Hypothalamus (tissue), 51 donors: ENCODE measurements around the gene TMPRSS4.

Experiments
- DNase-seq, 51 donors: peaks; one replicate each; lab custom pipeline; 2025; lab: John Stamatoyannopoulos, UW

Gene TMPRSS4

DNA sequence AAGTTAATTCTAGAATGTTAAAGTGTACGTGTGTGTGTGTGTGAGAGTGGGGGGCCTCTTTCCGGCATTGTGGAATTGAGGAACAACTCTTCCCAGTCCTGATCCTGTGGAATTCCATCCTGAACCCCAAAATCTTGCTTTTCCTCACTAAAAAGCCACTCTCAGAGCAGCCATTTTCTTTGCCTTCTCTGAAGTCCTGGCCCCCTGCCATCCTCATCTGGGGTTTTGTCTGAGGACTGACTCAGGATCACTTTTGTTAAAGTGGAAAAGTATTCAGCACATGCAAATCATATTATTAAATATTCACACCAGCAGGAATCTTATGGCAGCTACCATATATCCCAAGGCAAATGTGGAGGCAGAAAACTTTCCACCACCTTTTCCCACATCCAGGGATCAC is 72.0 kb downstream of the TMPRSS4 start:
- DNase-seq: peak in 8 of 51 donors; percentile 8 to 37 (median 21)

DNA sequence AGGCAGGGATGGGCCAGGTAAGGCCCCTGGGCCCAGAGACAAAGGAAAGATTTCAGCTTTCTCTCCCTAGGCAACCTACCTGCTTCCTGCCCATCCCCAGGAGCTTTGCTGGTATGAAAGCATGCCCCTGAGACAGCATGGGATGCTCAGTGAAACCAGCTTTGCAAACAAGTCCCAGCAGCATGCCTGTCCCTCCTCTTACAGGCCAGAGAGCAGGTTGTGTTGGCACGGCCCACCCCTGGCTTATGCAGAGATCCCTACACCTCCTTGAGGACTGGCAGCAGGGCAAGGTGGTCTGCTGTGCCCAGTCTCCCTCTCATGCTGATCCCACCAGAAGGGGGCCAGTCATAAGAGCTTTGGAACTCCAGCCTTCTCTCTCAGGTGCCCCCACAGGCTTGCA is 72.6 kb downstream of the TMPRSS4 start:
- DNase-seq: no peak

DNA sequence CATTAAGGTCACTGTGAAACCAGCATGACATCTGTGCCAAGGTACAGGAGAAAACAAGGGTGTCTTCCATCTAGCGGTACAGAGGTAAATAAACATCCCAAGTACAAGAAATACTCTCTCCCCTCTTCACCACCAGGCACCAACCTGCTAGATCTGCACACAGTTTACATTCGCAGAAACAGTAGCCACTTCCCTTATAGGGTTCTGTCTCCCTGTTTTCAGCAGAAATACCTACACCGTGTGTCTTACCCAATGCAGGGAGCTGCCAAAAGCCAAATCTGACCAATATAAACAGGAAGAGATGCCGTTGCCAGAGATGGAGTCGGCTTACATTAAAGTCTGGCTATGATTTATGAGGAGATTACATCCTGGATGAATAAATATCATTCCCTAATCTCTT is 74.6 kb downstream of the TMPRSS4 start:
- no peak for DNase-seq

DNA sequence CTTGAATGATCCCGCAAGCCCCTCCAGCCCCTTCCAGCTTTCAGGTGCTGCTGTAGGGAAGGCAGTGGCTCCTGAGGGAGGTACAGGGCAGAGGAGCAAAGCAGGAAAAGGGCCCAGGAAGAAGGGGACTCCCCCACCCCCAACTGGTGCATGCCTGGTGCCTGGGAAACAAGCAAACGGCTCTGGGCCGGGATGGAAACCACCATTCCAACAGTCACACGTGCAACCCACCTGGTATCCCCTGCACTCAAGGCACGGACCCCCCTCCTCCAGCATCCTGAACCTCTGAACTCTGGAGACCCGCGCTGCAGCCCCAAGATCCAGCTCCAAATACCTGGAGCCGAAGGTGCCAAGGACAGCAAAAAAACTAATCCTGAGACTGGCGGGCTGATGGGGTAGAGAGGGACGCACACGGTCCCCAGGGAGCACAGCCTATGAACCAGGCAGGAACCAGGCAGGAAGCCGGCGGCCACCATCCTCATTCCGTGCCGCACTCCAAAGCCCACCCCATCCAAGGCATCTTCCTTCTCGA is 75.2 kb downstream of the TMPRSS4 start:
- DNase-seq: no peak

DNA sequence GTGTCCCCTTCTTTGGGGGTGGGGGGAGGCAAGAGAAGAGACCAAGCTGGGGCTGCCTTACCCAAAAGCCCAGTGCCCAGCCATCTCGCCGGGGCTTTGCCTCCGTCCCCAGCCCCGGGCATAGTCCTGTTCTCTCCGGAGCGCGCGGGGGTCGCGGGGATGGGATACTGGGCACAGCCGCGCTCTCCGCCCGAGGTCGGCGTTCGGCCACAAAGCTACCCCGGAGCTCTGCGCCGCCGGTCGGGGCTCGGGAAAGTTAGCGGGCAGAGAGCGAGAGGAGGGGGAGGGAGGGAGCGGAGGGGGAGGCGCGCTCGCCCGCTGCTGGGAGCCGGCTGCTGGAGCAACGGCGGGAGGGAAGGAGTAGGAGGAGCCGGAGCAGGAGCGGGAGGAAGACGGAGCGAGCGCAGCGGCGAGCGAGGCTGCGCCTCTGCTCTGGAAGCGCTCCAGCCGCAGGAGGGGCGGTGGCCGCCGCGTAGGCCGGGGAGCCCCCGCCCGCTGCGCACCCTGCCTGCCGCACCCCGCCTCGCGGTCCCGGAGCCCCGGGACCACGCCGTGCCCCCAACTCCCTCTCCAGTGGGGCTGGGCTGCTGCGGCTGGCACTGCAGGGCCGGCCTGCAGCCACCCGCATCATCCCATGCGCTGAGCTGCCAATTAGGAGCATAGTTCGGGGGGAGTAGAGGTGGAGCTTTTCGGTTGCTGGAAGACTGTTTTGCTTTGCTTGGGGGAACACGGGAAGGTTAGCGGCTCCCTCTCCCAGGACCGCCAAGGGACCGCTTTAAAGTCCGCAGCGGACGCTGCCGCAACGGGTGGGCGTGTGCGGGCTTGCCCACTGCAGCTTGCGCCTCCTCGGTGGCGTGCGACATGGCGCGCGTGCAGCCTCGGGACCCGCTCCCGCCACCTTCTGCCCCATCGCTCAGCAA is 75.9 kb downstream of the TMPRSS4 start, which contains the start of gene SCN4B:
SCN4B (minus strand) TSS at position 272 of the 920 bp plus-strand sequence; CDS start at position 122, 150 bp downstream.
- DNase-seq: peak in 36 of 51 donors; percentile 4 to 73 (median 56)

DNA sequence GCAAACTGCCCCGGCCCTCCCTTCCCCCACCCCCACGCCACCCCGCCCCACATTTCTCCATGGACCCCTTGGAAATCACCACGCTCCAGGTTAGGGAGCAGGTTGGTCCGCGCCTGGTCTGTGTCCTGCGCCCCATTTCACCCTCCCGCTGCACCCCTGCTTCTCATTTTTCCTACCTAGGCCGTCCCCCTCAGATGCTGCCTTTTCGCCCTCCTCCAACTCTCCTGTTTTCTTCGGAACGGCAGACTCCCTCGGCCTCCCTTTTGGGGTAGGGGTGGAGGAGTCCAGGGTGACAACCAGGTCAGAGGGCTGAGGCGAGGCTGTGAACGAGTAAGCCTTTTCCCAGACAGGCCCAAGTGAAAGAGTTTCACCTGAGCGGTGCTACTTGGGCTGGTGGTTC is 76.6 kb downstream of the TMPRSS4 start:
- DNase-seq: no peak

DNA sequence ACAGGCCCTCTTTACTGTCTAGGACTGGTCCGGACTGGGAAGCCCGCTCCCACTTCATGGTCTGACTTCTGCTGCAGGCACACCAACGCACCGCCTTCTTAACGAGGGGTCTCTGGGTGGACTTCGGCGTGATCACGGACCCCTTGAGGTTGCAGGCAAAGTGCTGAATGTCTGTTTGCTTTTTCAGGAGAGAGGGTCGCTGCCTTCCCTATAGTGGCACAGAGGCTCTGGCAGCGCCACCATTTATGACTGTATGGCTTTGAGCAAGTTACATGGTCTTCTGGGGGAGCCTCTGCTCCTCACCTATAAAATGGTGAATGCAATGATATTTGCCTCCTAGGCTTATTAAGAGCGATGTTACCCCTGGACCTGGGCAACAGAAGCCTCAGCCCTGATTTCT is 77.1 kb downstream of the TMPRSS4 start:
- no peak for DNase-seq

DNA sequence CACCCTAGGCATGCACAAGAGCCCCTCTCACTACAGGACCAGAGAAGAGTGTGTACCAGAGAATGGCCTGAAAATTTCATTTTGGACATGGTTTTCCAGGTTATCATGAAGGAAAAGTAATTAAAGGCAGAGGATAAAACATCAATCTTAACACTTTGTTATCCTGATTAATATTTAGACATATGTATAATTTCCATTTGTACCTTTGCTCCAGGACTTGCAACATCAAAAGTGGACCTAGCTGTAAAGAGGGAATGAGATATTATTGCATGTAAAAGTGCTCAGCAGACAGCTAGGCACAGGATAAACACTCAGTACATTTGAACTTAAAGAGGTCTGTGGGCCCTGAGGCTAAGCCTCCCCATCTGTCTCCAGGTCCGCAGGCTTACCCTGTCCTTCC is 77.8 kb downstream of the TMPRSS4 start:
- no peak for DNase-seq

DNA sequence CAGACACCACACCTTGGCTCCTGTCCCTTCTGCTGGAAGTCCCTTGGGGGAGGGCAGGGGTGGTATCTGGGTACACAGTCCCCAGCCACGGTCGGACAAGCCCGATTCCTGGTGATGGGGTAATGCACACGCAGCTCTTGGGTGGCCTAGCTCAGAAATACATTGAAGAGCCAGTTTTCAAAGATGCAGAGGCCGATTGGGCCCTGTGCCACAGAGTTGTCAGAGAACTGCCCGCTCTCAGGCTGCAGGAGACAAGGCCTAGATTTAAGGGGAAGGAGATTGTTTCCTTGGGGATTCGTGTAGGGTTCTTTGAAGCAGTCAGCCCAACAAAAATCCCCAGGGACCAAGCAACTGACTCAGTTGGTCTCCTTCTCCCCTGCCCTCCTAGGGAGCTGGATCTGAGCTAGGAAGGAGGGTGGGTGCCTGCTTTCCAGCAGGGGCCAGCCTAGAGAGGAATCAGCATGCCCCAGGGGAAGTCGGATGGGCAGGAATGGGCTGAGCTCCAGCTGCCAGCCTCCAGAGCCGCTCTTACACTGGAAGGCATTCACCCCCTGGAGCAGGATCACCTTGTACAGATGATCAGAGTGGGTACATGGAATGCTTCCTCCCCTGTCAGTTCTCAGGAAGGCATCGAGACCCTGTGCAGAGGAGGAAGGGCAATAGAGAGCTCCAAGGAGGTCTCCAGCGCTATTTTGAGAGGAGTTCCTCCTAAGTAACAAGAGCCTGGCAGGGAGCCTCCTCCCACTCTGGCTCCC is 79.1 kb downstream of the TMPRSS4 start:
- no peak for DNase-seq

DNA sequence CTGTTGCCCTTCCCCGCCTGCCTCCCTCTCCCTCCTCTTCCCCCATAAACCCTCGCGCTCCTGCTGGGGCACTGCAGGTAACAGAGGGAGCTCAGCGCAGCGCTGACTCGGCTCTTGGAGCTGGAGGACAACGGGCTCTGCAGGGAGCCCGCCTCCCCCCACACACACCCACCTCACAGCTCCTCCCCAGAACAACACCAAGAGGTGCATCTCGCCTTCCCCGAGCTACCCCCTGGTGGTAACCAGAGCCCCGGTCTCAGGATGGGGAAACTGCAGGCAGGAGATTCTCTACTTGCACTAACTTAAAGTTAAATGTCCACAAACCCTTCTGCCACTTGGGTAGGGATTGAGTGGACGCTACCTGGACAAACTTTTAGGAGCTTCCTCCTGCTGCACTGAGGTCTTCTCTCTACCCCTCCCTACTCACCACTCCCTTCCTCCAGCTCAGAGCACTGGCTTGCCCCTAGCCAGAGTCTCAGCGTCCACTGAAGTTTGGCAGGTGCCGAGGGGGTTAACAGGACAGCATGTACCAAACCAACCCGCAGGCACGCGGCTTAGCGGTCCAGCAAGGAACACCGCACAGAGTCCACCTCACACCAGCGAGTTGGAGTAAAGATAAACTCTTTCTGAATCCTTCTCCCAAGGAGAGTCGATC is 79.8 kb downstream of the TMPRSS4 start:
- DNase-seq: peak in 2 of 51 donors; percentile 9 to 18

DNA sequence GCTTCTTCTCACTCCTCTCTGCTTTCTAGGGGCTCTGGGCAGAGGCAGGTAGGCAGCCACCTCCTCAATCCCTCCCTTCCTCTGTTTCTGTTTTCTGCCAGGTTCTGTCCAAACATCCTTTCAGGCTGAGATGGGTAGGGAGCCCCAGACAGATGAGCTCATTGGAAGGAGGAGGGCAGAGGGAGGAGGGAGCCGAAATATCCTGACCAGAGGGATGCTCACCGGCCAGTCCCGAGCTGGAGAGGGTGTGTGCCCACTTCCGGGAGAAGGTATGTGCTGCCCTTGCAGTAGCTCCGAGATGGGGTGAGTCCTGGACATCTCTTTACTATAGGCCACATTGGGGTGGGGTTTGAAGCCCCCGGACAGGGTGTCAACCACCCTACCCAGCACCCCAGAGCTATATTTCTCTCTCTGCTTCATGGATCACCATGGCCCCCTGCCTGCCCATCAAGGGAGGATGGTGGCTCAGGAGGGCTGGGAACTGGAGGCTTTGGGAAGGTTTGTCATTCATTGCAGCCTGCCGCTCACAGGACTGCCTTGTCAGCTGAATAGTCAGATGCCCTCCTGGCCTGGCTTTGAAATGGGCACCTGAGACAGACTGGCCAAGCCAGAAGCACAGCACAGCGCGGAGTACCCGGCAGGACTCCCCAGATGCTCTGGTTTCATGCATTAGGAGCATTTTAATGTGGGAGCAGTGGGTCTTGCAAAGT is 80.5 kb downstream of the TMPRSS4 start:
- DNase-seq: no peak

DNA sequence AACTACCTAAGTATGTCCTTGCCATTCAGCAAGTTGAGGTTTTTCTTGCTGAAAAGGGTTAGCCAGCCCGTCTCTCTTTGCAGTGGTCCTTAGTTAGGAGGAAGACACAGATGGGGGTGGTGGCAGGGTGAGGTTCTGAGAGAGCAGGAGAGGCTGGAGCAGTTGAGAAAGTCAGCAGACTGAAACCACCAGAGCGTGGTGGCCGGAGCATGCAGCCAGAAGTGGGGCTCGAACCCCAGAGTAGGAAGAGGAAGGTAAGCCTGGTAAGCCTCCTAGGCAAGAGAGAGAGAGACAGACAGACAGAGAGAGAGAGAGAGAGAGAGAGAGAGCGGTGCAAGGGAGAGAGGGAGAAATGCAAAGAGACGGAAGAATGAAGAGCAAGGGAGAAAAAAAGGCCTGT is 84.9 kb downstream of the TMPRSS4 start:
- DNase-seq: no peak

DNA sequence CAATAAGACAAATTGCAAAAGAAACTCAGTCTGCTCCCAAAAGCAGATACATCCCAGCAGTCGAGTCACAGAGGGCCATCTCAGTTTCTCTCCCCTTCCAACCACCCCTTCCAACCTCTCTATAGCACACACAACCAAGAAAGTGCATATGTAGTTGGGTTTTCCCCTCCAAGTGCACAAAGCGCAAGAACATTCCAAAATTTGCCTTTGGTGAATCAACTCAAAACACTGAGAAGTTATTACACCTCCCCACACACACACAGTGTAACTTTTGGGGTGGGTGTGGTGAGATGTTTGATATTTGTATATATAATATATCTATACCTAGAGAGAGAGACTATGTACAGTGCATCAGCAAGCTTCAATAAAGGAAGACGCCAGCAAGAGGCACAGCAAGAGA is 86.0 kb downstream of the TMPRSS4 start:
- no peak for DNase-seq

DNA sequence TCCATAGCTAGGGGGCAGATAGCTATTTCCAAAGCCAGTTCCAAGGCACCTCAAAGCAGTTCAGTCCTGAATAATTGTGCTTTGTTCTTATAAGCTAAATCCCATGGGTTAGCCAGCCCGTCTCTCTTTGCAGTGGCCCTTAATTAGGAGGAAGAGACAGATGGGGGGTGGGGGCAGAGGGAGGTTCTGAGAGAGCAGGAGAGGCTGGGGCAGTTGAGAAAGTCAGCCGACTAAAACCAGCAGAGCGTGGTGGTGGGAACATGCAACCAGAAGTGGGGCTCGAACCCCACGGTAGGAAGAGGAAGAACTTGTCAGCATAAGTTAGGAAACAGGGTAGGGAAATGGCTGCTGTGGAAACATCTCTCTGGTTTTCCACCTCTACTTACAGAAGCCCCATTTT is 86.6 kb downstream of the TMPRSS4 start:
- DNase-seq: no peak

DNA sequence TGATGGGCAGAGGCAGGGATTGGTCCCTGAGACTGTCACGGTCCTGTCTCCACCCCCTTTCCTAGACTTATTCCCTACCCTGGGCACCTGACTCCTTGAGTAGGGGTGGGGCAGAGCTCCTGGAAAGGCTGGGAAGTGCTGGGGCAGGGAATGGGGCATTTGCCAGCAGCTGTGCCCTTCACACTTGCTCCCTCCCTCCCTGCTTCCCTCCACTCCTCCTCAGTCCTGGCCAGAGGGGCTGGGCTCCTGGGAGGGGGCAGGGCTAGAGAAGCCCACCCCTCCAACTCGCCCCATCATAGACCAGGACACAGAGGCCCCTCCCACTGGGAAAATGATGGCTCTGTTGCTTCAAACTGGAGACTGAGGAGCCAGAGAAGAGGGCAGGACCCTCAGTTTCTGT is 88.0 kb downstream of the TMPRSS4 start:
- DNase-seq: no peak

DNA sequence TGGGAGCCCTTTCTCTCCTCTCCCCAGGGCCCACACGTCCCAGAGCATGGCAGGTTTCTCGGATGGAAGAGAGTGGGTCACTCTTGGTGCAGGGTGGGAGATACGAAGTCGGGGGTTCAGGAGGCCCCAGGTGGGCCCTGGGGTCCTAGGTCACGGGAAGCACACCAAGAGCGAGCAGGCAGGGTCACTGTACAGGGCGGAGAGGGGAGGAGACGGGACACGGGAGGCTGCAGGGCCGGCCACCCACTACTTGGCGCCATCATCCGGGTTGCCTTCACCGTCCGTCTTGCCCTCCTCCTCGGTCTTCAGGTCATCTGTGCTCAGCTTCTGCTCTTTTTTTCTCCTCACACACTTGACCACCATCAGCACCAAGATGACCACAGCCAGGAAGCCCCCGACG is 89.8 kb downstream of the TMPRSS4 start:
- no peak for DNase-seq

DNA sequence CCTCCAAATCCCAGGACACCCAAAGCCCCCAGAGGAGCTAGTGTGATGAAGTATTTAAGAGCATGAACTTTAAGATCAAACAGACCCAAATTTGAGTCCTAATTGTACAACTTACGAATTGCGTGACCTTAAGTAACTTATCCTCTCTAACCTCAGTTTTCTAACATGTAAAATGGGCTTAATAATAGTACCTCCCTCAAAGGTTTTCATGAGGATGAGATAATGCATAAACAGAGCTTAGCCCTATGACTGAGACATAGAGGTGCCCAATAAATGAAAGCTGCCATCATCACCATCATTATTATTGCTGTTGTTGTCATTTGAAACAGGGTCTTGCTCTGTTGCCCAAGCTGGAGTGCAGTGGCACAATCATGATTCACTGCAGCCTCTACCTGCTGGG is 90.4 kb downstream of the TMPRSS4 start:
- no peak for DNase-seq

DNA sequence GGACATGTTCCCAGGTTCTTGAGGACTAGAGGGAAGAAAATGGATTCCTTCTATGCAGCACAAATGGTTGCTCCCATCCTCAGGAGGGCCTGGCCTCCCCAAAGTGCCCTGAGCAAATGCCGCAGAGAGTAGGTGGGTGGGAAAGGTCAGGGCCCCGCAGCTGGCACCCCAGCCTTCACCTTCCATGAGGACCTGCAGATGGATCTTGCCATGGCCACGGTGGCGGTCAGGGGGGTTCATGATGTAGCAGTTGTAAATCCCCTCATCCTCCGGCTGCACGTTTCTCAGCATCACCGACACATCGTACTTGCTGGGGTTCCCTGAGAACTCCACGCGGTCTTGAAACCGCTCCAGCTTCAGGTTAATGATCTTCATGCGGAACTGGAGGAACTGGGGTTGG is 91.0 kb downstream of the TMPRSS4 start:
- no peak for DNase-seq

DNA sequence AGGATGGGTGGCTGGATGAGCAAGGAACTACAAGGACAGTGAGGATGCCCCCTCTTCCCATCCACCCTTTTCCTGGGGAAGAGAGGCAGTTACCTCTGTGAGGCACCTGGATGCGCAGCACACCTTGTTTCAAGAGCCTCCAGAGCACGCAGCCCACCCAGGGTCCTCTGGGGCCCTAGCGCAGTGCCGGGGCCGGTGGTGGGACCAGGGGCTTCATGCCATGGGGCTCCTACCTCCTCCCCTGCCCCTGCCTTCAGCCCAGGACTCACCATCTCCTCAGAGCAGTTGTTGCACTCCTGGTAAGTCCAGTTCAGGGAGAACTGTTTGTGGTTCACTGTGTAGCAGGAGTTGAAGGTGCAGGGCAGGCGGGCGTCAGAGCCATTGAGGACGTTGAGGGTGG is 91.4 kb downstream of the TMPRSS4 start:
- no peak for DNase-seq

DNA sequence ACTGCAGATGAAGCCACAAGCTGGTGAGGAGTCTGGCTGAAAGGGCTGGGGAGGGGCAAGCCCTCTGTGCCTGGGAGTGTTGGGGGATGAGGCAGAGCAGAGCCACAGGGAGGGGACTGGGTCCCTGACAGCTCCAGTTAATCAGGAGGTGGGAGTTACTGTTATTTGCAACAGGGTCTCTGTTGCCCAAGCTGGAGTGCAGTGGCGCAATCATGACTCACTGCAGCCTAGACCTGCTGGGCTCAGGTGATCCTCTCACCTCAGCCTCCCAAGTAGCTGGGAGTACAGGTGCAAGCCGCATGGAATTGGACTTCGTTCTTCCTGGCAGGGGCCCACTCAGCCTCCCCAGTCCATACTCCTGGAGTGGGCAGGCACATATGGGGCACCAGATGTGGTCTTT is 91.9 kb downstream of the TMPRSS4 start:
- DNase-seq: no peak
